K562 (cell line): ENCODE data around the gene ZNF584. TPM values are rescaled to one million over a fixed set of nuclear protein-coding genes. Genes with fewer than 3 reads are reported as not detected.

Experiments
- CBX2 ChIP-seq: fragments of 200-600 bp; sonication (generic); IDR thresholded peaks from one replicate; pipeline ENCODE4 v1.6.1; 2012; ENCODE audit warnings: mild to moderate bottlenecking, low read length, inconsistent platforms; ENCODE audit not compliant: insufficient read depth, poor library complexity, severe bottlenecking
- CHCHD3 ChIP-seq: fragments of 250-450 bp; sonication (Bioruptor Pico); IDR thresholded peaks from 2 replicates; pipeline ENCODE4 v2.1.2; 2022; ENCODE audit warnings: mild to moderate bottlenecking
- CREB3L1 ChIP-seq: fragments of 450-650 bp; IDR thresholded peaks from 2 replicates; pipeline ENCODE4 v1.6.1; 2014; ENCODE audit warnings: low read depth, mild to moderate bottlenecking, moderate library complexity, borderline replicate concordance
- CXXC5 ChIP-seq: fragments of 250-450 bp; sonication (Bioruptor Pico); IDR thresholded peaks from 2 replicates; pipeline ENCODE4 v1.8.0; 2022; ENCODE audit warnings: inconsistent platforms, mild to moderate bottlenecking, moderate library complexity
- MCM5 ChIP-seq: fragments of 450-650 bp; IDR thresholded peaks from 2 replicates; pipeline ENCODE4 v1.6.1; 2016; ENCODE audit warnings: low read depth
- NBN ChIP-seq: fragments of 450-650 bp; IDR thresholded peaks from 2 replicates; pipeline ENCODE4 v1.6.1; 2016; ENCODE audit warnings: low read depth, mild to moderate bottlenecking
- NCOA2 ChIP-seq, 2 experiments: fragments of 450-650 bp; IDR thresholded peaks; 2 replicates each; pipeline ENCODE4 v1.6.1; 2018; ENCODE audit warnings: mild to moderate bottlenecking in 2 of 2, moderate library complexity in 1 of 2; ENCODE audit not compliant: partially characterized antibody in 2 of 2
- RCOR1 ChIP-seq, 2 experiments: IDR thresholded peaks; 2 replicates each; pipeline ENCODE4 v1.6.1; 2012; ENCODE audit warnings: low read depth in 2 of 2, low read length in 2 of 2, borderline replicate concordance in 1 of 2, improper control_type of control experiment in 1 of 2
- SMAD3 ChIP-seq: fragments of 450-650 bp; formaldehyde crosslinking; conservative IDR thresholded peaks from 2 replicates; pipeline ENCODE4 v1.4.0; 2020; ENCODE audit warnings: mild to moderate bottlenecking
- SRSF9 ChIP-seq: fragments of 200-400 bp; formaldehyde crosslinking; IDR thresholded peaks from 2 replicates; pipeline ENCODE4 v1.6.1; 2017; ENCODE audit warnings: low read depth, low read length, borderline replicate concordance
- THAP7 ChIP-seq: fragments of 250-450 bp; sonication (Bioruptor Pico); IDR thresholded peaks from 2 replicates; pipeline ENCODE4 v1.5.0; 2021
- THRA ChIP-seq: fragments of 450-650 bp; IDR thresholded peaks from 2 replicates; pipeline ENCODE4 v1.6.1; 2017; ENCODE audit warnings: mild to moderate bottlenecking, moderate library complexity
- UBTF ChIP-seq, 2 experiments: IDR thresholded peaks; 2 replicates each; pipeline ENCODE4 v1.6.1; 2012; ENCODE audit warnings: improper control_type of control experiment in 2 of 2, low read depth in 2 of 2, low read length in 2 of 2, borderline replicate concordance in 1 of 2
- XRCC4 ChIP-seq: IDR thresholded peaks from one replicate; pipeline ENCODE4 v1.6.1; 2011; ENCODE audit not compliant: insufficient read depth, insufficient read length; ENCODE audit errors: extremely low read depth
- ZBTB7A ChIP-seq: IDR thresholded peaks from 2 replicates; pipeline ENCODE4 v1.6.1; 2011; ENCODE audit warnings: low read depth, mild to moderate bottlenecking, low read length, moderate library complexity, borderline replicate concordance; ENCODE audit not compliant: control insufficient read depth
- ZNF121 ChIP-seq: sonication (generic); formaldehyde crosslinking; conservative IDR thresholded peaks from 2 replicates; pipeline ENCODE4 v1.8.0; 2022; ENCODE audit warnings: missing genetic modification reagents
- ZNF197 ChIP-seq: fragments of 200-800 bp; sonication (Bioruptor generic); IDR thresholded peaks from 2 replicates; pipeline ENCODE4 v1.6.1; 2016; ENCODE audit warnings: low read depth, missing genetic modification characterization, missing compliant biosample characterization
- ZNF398 ChIP-seq: fragments of 250-450 bp; sonication (Bioruptor Pico); IDR thresholded peaks from 2 replicates; pipeline ENCODE4 v1.8.0; 2021; ENCODE audit warnings: moderate library complexity, mild to moderate bottlenecking, inconsistent platforms
- ZNF766 ChIP-seq: fragments of 200-800 bp; sonication (Bioruptor generic); conservative IDR thresholded peaks from 2 replicates; pipeline ENCODE4 v1.6.1; 2016; ENCODE audit warnings: missing genetic modification characterization, missing compliant biosample characterization
- ZNF79 ChIP-seq: fragments of 250-450 bp; sonication (Bioruptor Pico); IDR thresholded peaks from 2 replicates; pipeline ENCODE4 v1.4.0; 2020; ENCODE audit warnings: low read depth, mild to moderate bottlenecking, moderate library complexity
- polyA plus RNA-seq, 8 experiments: library from polyadenylated mRNA; depleted of rRNA in 4 of 8; stranded (reverse) in 5 of 8; unstranded in 3 of 8; fragments of >200 nt; fragmentation: Nextera tagmentation in 2 of 8; fragmentation: Illumina TruSeq in 1 of 8; extraction: Ambion mirVana in 2 of 8; extraction: Trizol in 1 of 8; gene quantifications; 2 replicates each; pipeline versions ENCODE4 v1.2.1 to v1.2.3, GENCODE V29; 2011 to 2014; ENCODE audit warnings: inconsistent platforms in 1 of 8, missing spikeins in 1 of 8
- total RNA-seq, 7 experiments: library from RNA; depleted of rRNA in 6 of 7; stranded (reverse); fragments of >200 nt in 6 of 7; fragmentation: Illumina TruSeq in 2 of 7; extraction: Trizol in 2 of 7; gene quantifications; 2 replicates each; pipeline versions ENCODE4 v1.2.1 to v1.2.3, GENCODE V29; 2011 to 2021; ENCODE audit warnings: low replicate concordance in 1 of 7

ZNF584 gene
- total and polyA plus RNA-seq, 9 of the 15 experiments (the other 6 are each of a cell fraction or from before 2014, with no cell fraction given) = 5.8 to 43.4 (median 24.6) TPM

- TF ChIP-seq CBX2 = no peak
- no peak for TF ChIP-seq ZNF121 (CRISPR knock-in tag)
- no peak for TF ChIP-seq ZBTB7A
- TF ChIP-seq CXXC5 (CRISPR knock-in tag) = no peak; the same call in 1 of the 2 replicates
- no peak for TF ChIP-seq RCOR1 (IDR thresholded peaks at IDR 0.05; ENCODE audit: borderline replicate concordance in 1 of 2, low read depth in 2 of 2, low read length in 2 of 2)
- no peak for TF ChIP-seq XRCC4
- TF ChIP-seq SRSF9 = no peak
- no peak for TF ChIP-seq ZNF398 (CRISPR knock-in tag)
- no peak for TF ChIP-seq MCM5
- no peak for TF ChIP-seq ZNF766 (CRISPR knock-in tag)
- TF ChIP-seq CHCHD3 (CRISPR knock-in tag) = no peak
- TF ChIP-seq SMAD3 (CRISPR knock-in tag) = no peak
- no peak for TF ChIP-seq NCOA2 (IDR thresholded peaks at IDR 0.05; ENCODE audit: partially characterized antibody in 2 of 2)
- TF ChIP-seq ZNF197 (CRISPR knock-in tag) = no peak
- TF ChIP-seq ZNF79 (CRISPR knock-in tag) = no peak
- no peak for TF ChIP-seq NBN
- TF ChIP-seq THAP7 (CRISPR knock-in tag) = no peak
- TF ChIP-seq CREB3L1 = peak; percentile 70; the same call in 1 of the 2 replicates
- TF ChIP-seq THRA = no peak
- no peak for TF ChIP-seq UBTF (IDR thresholded peaks at IDR 0.05; ENCODE audit: borderline replicate concordance in 1 of 2, low read depth in 2 of 2, low read length in 2 of 2)
Measured at GRCh38 chr19:58385891-58386575, 22.4 kb upstream of the ZNF584 start (continued).
